NCI-H82 treated with DMSO at 0.1 percent for 48 hours (cell line): ENCODE measurements around the gene FHL1.

Experiments used
- DNase-seq: peaks from one replicate; lab custom pipeline; 2025; ENCODE audit not compliant: unreplicated experiment; lab: John Stamatoyannopoulos, UW

FHL1 gene

DNA sequence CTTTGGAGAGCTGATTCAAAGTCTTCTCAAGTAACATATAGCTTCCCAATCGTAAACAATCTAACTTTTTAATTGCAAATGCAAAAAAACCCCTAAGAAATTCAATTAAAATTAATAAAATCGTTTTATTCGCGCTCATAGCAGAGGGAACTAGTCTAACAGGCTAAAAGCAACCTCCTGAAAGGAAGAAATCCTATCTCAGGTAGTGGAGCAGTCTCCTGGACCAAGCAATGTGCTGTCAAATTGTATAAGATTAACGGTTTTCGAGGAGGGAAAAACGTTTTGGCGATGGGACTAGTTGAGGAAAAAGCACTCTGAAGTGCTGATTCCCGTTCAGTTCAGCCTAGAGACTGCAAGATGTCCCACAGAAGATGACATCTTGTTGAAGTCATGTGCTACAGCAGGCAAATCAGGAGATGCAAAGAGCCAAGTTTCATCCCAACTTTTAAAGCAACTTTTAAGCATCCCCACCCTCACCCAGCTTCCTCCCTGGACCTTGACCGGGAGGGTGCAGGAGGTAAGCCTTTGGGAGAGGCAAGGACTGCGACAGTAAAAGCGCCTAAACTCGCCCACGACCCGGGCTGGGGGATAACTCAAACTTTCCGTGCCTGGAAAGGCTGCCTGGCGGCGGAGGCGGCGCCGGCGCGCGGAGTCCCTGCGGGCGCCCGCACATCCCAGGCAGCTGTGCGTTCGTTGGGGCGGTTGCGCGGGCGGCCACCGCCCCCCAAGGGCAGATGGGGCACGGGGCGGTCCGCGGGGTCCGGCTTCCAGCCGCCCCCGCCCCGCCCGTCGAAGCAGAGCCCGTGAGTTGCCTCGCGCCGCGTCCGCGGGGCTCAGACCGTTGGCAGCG, 103.1 kb downstream of the FHL1 start:
- no peak for DNase-seq

DNA sequence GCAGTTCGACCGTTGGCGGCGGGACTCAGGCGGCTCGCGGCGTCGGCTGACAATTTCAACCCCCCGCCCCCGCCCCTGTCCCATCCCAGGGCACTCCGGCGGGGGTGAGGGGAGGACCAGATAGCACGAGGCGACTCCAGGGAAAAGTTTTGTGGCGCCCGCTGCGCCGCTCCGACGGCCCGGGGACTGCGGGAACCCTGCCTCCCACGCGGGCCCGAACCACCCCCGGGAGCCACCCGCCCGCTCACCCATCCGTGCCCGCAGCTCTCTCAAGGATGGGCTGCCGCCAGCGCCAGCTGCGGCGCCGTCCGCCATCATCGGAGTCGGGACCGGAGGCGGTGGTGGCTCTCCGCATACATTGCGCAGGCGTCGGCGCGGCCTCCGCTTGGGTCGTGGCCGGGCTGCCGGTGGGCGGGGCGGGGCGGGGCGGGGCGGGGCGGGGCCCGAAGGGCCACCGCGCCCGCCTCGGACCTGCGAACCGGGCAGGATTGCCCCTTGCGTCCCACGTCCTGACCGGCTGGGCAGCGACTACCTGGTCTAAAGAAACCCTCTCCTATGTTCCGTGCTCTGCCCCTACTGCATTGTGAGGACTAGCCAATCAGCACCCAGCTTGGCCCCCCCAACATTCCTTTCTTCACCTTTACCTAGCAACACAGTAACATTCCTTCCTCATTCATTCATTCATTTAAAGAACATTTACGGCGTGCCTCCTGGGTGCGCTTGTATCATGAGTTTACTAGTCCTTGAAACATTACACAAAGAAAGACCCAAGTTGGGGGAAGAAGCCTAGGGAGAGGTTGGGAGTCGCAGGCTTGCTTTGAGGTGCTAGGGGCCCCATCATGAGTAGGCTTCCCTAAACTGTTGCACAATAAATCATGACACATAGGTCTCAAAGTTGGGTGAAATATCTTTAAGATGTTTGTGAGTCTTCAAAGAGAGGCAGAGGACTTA, 104.0 kb downstream of the FHL1 start, which contains the start of gene MAP7D3:
Gene MAP7D3 (minus strand): TSS at position 360 of the 951 bp plus-strand sequence. CDS start 42 bp downstream, at position 318.
- DNase-seq: no peak

DNA sequence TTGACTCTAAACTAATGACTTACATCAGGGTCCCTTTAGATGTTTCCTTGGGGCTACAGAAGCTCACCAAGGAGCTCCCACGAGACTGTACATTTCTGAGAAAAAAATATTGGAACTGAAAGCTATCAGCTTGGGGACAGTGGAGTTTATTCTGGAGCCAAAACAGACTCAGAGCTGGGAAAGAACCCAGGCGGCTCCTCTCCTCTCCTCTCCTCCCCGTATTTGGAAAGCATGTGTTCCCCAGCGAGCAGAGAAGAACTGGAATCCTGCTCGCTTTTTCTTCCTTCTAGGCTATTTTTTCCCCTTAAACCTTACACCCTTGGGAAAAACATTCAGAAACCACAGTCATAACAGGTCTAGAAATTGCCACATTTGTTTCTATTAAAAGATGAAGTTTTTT, 108.2 kb downstream of the FHL1 start:
- DNase-seq: no peak

DNA sequence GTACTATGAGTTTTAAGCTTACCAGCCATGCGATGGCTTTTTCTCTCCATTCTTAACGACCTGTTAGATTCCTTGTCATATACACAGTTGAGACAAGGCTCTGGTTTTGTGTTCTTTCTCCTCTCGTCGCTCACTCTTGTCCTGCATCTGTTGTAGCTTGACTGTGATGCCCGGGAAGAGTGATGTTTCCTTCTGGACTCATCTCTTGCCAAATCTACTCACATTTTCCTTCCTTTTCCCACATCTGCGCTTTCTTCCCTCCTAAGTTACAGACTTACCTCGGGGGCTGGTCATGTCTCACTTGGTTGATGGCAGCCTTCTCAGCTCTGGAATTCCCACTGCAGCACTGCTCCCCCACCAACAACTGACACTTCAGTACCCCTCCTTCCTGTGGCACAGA, 108.7 kb downstream of the FHL1 start:
- no peak for DNase-seq

DNA sequence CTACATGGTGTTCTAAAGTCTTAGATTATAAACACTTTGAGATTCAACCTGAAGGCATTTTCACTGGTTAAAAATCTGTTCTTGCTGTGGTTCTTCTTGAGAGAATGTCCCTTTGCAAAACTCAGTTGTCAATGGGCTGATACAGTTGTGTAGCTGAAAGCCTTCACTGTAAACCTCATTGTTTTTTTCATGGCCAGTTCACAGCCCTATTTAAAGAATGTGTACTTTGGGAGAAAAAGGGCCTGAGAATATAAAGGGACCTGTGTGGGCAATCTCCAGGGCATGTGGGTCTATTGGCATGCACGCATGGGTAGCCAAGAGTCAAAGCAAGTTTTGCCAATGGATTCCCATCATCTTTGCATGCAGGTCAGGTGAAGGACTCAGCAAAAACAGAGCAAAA, 111.6 kb downstream of the FHL1 start:
- DNase-seq: no peak

DNA sequence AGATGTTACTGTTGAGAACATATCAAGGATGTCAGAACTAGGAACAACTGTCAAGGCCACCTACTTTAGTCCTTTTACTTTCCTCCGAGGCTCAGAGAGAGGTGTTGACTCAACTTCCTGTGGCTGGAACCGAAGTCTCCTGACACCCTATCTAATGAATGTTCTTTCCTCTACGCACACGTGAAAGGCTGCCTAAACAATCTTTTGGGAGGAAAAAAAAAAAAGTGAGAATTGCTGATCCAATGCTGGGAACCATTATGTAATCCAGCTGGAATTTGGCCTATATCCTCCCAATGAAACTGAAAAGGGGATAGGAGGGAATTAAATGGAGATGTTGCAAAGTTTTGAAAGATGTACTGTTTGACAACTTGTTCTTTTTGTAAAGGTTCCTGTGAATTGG, 112.2 kb downstream of the FHL1 start:
- no peak for DNase-seq

GRCh38 chrX:136260776-136261175, 113.4 kb downstream of the FHL1 start:
- no peak for DNase-seq
